Measurements from ENCODE around the gene RGS10. TPM values are rescaled to one million over a fixed set of nuclear protein-coding genes. Genes with fewer than 3 reads are reported as not detected.

Gene RGS10
- total RNA-seq, 4 donors from 2014 or later: 3.0 to 64.2 (median 12.0) TPM

DNA sequence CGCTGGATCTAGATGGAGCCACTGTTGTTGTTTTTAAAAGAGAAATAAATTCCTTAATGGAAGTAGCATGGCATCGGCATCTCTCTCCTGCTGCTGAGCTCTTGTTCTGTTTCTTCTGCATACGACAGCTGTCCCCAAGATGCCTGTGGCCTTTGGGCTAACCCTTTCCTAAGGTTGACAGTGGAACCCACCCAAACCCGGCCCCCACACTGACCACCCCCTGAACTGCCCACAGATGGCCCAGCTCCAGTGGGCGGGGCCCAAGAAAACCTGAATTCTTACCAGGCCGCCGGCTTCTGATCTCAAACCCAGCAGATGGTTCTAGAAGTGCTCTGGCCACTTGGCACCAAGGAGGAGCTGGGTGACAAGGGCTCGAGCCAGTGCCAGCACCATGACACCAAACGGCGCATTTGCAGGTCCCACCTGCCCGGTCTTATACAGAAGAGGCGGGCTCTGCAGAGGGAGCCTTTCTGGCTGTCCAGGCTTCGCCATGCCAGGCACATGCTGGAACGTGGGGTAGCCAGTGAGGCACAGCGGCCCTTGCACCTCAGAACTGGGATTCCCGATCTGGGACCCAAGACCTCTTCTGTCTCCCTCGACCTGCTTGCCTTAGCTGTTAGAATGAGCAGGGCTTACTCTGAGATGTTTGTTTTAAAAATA is 82.7 kb downstream of the RGS10 start:
- intact Hi-C loops (cut with DNase I; ENCODE audit: low total_unique reads) (no loop called here), in situ Hi-C loops (cut with MboI; ENCODE audit: low sequenced_read_pairs in 4 of 4) (no loop called here)
- H3K36me3 ChIP-seq: no peaks in the 10 kb centered on the region
- H3K9me3 ChIP-seq: no peaks in the 10 kb centered on the region
- DNase-seq (no peak), ATAC-seq (no peak)
- H3K4me3 ChIP-seq: no peak overlapping the region
- H3K27ac ChIP-seq: no peak overlapping the region
- H3K4me1 ChIP-seq: no peaks in the 10 kb centered on the region
- H3K27me3 ChIP-seq: no peaks in the 10 kb centered on the region
- no peak for TF ChIP-seq POLR2A (IDR thresholded peaks at IDR 0.05)
- TF ChIP-seq, protein P1, sequence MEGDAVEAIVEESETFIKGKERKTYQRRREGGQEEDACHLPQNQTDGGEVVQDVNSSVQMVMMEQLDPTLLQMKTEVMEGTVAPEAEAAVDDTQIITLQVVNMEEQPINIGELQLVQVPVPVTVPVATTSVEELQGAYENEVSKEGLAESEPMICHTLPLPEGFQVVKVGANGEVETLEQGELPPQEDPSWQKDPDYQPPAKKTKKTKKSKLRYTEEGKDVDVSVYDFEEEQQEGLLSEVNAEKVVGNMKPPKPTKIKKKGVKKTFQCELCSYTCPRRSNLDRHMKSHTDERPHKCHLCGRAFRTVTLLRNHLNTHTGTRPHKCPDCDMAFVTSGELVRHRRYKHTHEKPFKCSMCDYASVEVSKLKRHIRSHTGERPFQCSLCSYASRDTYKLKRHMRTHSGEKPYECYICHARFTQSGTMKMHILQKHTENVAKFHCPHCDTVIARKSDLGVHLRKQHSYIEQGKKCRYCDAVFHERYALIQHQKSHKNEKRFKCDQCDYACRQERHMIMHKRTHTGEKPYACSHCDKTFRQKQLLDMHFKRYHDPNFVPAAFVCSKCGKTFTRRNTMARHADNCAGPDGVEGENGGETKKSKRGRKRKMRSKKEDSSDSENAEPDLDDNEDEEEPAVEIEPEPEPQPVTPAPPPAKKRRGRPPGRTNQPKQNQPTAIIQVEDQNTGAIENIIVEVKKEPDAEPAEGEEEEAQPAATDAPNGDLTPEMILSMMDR (IDR thresholded peaks at IDR 0.05 in 4 of 5, conservative IDR thresholded peaks at IDR 0.05 in 1 of 5): no peak

DNA sequence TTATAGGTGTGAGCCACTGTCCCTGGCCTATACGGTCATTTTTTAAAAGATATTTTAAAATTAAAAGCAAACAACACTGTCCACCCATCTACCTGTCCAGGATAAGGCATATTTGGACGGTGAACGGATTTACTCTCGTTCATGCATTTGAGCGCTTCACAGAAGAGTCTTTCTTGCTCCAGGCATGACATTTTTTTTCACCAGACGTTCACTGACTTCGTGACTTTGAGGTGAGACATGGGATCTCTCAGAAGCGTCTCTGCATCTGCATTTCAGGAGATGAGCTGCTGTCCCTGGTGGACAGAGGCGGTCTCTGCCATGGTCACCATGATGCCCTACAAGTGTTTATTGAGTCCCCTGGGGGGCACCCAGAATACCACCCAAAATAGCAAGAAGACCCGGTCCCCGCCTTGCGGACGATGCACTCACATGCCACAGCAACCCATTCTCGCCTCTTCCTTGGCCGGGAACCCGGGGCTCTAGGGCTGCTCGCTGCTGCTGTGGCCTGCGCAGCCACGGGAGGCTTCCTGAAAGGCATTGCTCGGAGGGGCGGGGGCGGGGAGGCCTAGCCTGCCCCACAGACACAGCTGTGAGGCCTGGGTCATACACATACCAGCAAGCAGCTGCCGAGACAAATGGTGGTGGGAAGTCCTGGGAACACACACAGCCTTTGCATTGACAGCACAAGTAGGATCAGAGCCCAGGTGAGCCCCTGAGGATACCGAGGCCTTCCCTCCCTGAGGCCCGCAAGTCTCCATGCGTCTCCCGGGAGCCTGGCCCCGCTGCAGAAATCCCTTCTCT is 84.4 kb downstream of the RGS10 start:
- H3K27ac ChIP-seq: no peak overlapping the region
- H3K4me3 ChIP-seq: no peak overlapping the region
- no peaks in the 10 kb centered on the region for H3K36me3 ChIP-seq
- DNase-seq (no peak), ATAC-seq (no peak)
- TF ChIP-seq, protein P1 (IDR thresholded peaks at IDR 0.05 in 4 of 5, conservative IDR thresholded peaks at IDR 0.05 in 1 of 5): no peak
- TF ChIP-seq POLR2A (IDR thresholded peaks at IDR 0.05): no peak
- H3K9me3 ChIP-seq: no peaks in the 10 kb centered on the region
- no peaks in the 10 kb centered on the region for H3K27me3 ChIP-seq
- intact Hi-C loops (cut with DNase I; ENCODE audit: low total_unique reads) (no loop called here), in situ Hi-C loops (cut with MboI; ENCODE audit: low sequenced_read_pairs in 4 of 4) (no loop called here)
- no peaks in the 10 kb centered on the region for H3K4me1 ChIP-seq

DNA sequence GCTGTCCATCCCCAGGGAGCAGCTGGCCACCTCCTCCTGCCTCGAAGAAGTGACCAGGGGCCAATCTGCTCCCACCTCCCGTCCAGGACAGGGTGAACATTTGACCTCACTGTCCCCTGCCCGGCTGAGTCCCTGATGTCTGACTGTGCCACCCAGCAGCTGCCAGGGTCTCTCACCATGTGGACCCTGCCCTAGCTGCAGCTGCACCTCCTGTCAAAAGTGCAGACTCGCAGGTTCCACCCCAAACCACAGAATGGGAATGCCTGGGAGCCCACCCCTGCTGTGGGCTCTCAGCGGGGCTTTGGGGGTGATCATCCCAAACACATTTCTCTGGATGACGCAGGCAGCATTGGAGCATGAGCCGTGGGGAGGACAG is 86.1 kb downstream of the RGS10 start:
- no peaks in the 10 kb centered on the region for H3K27me3 ChIP-seq
- in situ Hi-C loops (cut with MboI; ENCODE audit: low sequenced_read_pairs in 4 of 4) (no loop called here), intact Hi-C loops (cut with DNase I; ENCODE audit: low total_unique reads) (no loop called here)
- H3K36me3 ChIP-seq: no peaks in the 10 kb centered on the region
- no peak overlapping the region for H3K4me3 ChIP-seq
- H3K4me1 ChIP-seq: no peaks in the 10 kb centered on the region
- no peak for TF ChIP-seq POLR2A (IDR thresholded peaks at IDR 0.05)
- TF ChIP-seq, protein P1 (IDR thresholded peaks at IDR 0.05 in 4 of 5, conservative IDR thresholded peaks at IDR 0.05 in 1 of 5): no peak
- no peaks in the 10 kb centered on the region for H3K9me3 ChIP-seq
- ATAC-seq (no peak), DNase-seq (no peak)
- H3K27ac ChIP-seq: no peak overlapping the region

DNA sequence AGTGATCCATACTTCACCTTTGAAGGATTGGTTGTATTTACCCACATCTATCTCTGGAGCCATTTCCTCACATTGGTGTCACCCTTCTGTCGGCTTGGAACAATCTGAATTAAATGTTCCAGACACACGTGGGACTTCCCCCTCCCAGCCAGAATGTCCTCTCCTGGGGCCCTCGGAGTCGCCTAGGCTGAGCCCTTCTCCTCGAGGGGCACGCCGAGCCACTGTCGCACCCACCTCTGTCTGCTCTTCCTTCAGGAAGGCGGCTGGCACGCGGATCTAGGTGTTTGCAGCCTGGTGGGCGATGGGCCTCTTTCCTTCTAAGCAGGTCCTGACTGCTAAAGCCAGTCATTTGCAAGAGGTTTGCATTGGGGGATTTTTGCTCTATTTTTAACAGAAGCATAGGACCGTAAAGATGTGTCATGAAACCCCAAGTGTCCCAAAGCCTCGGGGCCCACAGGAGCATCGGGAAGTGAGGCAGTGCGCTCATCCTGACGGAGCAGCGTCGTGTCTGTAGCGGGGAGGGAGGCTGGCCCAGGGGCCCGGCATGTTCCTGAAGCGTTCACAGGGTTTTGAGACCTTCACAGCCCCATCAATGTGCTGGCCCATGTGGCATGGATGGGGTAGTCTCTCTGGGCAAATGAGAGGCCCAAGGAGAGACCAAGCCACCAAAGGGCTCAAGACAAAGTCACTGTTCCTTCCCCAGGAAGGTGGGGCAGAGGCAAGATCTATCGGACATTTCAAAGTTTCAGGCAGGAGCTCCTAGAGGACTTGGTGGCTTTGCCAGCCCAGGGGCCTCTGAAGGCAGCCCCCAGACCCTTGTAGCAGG is 86.7 kb downstream of the RGS10 start:
- Histone ChIP-seq H3K36me3 (no peaks in the 10 kb centered on the region), H3K4me3 (no peak overlapping the region), H3K4me1 (no peaks in the 10 kb centered on the region), H3K27ac (no peak overlapping the region), H3K9me3 (no peaks in the 10 kb centered on the region), H3K27me3 (no peaks in the 10 kb centered on the region)
- intact Hi-C loops (cut with DNase I; ENCODE audit: low total_unique reads): no loop called here
- no peak for DNase-seq
- in situ Hi-C loops (cut with MboI; ENCODE audit: low sequenced_read_pairs in 4 of 4): no loop called here
- TF ChIP-seq POLR2A (IDR thresholded peaks at IDR 0.05): no peak
- TF ChIP-seq, protein P1 (IDR thresholded peaks at IDR 0.05 in 4 of 5, conservative IDR thresholded peaks at IDR 0.05 in 1 of 5): no peak
- ATAC-seq: no peak
